ENCODE results near the gene SYNPR.

The SYNPR gene

DNA sequence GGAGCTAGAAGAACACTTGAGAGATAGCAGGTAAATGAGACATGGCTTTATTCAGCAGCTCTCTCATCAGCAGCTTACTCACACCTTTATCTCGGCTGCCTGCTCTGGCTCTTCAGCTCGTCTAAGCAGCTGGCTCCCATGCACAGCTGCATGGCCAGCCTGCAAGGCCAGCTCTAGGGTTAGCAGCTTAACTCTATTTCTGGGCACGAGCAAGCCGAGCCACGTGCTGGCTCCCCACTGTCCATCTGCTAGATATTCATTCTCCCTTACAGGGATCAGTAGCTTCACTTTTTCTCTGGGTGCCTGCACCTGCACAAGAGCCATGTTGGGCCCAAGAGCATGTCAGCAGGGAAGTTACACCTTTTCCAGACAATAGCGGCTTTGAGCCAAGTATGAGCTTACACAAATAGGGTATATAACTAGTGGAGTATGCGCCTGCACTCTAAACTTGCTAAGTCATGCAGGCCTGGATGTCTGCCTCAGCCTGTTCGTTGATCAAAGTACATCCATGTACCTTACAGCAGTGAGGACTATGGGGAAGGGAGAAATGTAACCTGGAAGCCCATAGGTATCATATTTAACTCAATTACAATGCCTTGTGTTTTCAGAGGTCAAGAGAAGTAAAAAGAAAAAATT, 199.5 kb downstream of the SYNPR start:
- no peak for TF ChIP-seq CTCF (conservative IDR thresholded peaks at IDR 0.05; ENCODE audit: low read depth)
- H3K27ac ChIP-seq: no peak overlapping the region
- ChIA-PET CTCF (no interaction called here), POLR2A (ENCODE audit: low non-redundant PET) (no interaction called here)
- DNase-seq (ENCODE audit: low spot score): no peak

DNA sequence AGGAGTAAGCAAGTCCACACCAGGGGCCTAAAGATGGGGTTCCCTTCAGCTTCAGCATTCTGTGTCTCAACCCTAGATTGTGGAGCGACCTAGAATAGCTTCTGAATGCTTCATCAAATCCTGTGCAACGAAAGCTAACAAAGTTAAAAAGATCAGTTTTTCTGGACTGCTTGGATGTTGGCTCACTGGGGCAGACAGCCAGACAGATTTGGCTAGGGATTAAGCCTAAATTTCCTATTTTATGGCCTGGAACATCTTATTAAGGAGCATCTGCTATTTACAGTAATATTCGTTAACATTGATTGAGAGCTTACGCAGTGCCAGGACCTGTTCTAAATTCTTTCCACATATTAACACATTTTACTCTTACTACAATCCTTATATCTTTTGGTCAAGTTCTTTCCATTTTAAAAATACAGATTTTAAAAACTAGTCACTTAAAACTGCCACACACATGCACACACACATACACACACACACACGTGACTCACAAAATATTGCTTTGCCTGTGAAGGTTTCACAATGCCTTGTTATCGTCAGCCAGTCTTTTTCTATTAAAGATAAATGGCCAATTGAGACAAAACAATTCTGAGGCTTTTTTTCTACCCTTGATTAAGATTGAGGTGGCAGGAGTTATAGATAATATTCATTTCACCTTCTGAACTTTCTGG, 201.0 kb downstream of the SYNPR start:
- DNase-seq (ENCODE audit: low spot score): no peak
- POLR2A ChIA-PET (ENCODE audit: low non-redundant PET): no interaction called here
- H3K27ac ChIP-seq: no peak overlapping the region
- CTCF ChIA-PET: no interaction called here
- no peak for TF ChIP-seq CTCF (conservative IDR thresholded peaks at IDR 0.05; ENCODE audit: low read depth)

DNA sequence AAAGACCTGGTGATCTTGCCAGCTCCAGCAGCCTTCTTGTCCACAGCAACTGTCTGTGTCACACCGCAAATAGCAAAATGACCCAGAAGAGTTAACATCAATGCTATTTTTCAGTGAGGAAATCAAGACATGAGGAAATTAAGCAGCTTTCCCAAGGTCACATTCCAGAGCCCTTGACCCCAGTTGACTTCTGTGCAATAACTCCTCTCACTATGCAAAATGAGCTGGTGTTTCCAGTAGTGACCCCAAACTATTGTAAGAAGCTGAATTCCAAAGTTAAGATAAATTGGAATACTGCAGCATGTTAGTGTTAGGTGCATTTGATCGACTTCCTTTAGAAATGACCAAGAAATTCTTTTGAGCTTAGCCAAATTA, 201.5 kb downstream of the SYNPR start:
- no peak overlapping the region for H3K27ac ChIP-seq
- ChIA-PET CTCF (no interaction called here), POLR2A (ENCODE audit: low non-redundant PET) (no interaction called here)
- TF ChIP-seq CTCF (conservative IDR thresholded peaks at IDR 0.05; ENCODE audit: low read depth): no peak
- no peak for DNase-seq (ENCODE audit: low spot score)

DNA sequence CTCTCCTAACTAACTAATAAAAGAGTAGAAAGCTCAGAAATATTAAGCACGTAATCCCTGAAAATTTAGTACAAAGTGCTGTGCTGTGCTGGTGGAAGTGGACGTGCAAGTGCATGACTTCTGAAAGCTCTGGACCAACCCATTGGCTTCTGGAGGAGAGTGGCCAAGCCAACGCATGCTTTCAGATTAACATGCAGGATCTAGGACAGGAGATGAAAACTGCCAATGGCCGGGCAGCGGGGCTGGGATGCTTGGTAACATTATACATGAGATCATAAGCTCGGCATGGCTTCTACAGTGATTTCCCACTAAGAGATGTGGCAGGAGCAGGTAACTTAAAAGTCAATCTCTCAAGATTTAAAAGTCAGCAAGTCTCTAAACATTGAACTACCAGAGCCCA, 203.5 kb downstream of the SYNPR start:
- no peak overlapping the region for H3K27ac ChIP-seq
- TF ChIP-seq CTCF (conservative IDR thresholded peaks at IDR 0.05; ENCODE audit: low read depth): no peak
- POLR2A ChIA-PET (ENCODE audit: low non-redundant PET): no interaction called here
- CTCF ChIA-PET: no interaction called here
- no peak for DNase-seq (ENCODE audit: low spot score)

DNA sequence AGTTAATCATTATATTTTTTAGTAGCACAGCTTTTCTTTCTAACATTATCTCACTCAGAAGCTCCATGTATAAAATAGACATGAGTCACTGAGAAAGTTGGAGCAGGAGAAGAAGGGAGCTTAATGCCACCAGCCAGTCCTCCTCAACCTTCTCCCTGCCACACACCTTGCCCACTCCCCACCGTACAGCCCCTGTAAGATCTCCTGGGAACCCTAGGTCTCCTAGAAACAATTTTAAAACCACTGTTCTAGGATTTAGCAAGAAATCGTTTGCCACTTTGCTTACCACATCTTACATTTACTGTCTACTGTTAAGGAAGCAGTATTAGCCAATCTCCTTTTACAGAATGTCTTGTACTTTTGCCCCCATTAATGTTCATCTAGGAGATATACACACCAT, 204.2 kb downstream of the SYNPR start:
- CTCF ChIA-PET: interaction anchor here (0.6 kb wide), 1 partner anchor 1048 kb away, joined by 6 read pairs; no protein-coding TSS in a partner anchor
- TF ChIP-seq CTCF (conservative IDR thresholded peaks at IDR 0.05; ENCODE audit: low read depth): no peak
- DNase-seq (ENCODE audit: low spot score): no peak
- POLR2A ChIA-PET (ENCODE audit: low non-redundant PET): no interaction called here
- H3K27ac ChIP-seq: no peak overlapping the region

DNA sequence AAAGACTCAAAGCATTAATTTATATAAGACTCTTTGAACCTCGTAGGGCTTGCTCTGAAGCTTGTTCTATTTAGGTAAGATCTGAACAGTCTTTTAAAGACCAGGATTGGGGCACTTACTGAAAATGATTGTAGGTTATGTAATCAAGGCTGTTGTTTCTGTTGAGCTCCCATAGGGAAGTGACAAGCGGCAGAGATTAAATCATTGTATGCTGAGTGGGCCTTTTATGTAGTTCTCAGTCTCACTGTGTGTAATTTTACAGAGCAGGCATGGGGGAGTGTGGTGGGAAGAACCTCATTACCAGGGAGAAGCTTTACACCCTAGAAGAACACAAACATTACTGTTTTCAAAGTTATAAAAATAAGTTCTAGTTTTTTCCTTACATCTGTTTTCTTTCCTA, 214.4 kb downstream of the SYNPR start:
- TF ChIP-seq CTCF (conservative IDR thresholded peaks at IDR 0.05; ENCODE audit: low read depth): no peak
- ChIA-PET POLR2A (ENCODE audit: low non-redundant PET) (no interaction called here), CTCF (no interaction called here)
- no peak overlapping the region for H3K27ac ChIP-seq
- no peak for DNase-seq (ENCODE audit: low spot score)

Data from RWPE1 (cell line).